GM12892 (cell line): ENCODE results near the gene TMTC2.

ENCODE experiments used
- POLR2A ChIP-seq: IDR thresholded peaks from 2 replicates; pipeline ENCODE4 v1.6.1; 2011; ENCODE audit warnings: low read depth, low read length, control low read depth
- TAF1 ChIP-seq: IDR thresholded peaks from 2 replicates; pipeline ENCODE4 v1.6.1; 2011; ENCODE audit warnings: low read depth, mild to moderate bottlenecking, control low read depth, low read length, borderline replicate concordance

- no peak for TF ChIP-seq TAF1
- TF ChIP-seq POLR2A: no peak
Measured at GRCh38 chr12:82842480-82842879, 155.8 kb downstream of the TMTC2 start.
